ENCODE results near the gene SYNM.

DNA sequence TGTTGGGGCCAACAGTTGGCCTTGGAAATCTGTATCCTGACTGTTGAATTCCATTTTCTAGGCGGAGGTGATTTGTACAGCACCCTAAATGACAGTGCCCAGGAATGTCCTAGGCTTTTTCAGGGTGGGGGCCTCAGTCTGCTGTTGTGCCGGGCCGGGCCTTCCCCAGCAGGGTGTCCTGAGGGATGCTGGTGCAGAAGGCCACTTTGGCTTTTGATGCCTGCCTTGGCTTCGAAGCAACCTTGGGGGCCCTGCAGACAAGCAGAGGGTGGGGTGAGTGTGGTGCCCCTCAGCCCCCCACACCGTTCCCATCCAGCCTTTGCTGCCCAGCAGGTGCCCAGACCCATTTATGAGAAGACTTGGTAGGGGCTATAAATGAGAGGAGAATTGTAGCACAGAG, 33.0 kb downstream of the SYNM start:
- TF ChIP-seq, protein P1, sequence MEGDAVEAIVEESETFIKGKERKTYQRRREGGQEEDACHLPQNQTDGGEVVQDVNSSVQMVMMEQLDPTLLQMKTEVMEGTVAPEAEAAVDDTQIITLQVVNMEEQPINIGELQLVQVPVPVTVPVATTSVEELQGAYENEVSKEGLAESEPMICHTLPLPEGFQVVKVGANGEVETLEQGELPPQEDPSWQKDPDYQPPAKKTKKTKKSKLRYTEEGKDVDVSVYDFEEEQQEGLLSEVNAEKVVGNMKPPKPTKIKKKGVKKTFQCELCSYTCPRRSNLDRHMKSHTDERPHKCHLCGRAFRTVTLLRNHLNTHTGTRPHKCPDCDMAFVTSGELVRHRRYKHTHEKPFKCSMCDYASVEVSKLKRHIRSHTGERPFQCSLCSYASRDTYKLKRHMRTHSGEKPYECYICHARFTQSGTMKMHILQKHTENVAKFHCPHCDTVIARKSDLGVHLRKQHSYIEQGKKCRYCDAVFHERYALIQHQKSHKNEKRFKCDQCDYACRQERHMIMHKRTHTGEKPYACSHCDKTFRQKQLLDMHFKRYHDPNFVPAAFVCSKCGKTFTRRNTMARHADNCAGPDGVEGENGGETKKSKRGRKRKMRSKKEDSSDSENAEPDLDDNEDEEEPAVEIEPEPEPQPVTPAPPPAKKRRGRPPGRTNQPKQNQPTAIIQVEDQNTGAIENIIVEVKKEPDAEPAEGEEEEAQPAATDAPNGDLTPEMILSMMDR (IDR thresholded peaks at IDR 0.05 in 2 of 3, conservative IDR thresholded peaks at IDR 0.05 in 1 of 3; ENCODE audit: borderline replicate concordance in 1 of 3, insufficient read depth in 1 of 3, low read depth in 2 of 3, low read length in 2 of 3), result no peak
- TF ChIP-seq MAX (IDR thresholded peaks at IDR 0.05), result no peak
- TF ChIP-seq SIN3A (IDR thresholded peaks at IDR 0.05; ENCODE audit: low read depth), result no peak
- TF ChIP-seq POLR2A (IDR thresholded peaks at IDR 0.05; ENCODE audit: borderline replicate concordance, extremely low read depth, insufficient read depth, insufficient read length), result no peak
- no peak for TF ChIP-seq ZFX (IDR thresholded peaks at IDR 0.05)
- TF ChIP-seq, protein P2, sequence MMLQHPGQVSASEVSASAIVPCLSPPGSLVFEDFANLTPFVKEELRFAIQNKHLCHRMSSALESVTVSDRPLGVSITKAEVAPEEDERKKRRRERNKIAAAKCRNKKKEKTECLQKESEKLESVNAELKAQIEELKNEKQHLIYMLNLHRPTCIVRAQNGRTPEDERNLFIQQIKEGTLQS (IDR thresholded peaks at IDR 0.05), result no peak
- no peak for TF ChIP-seq ELF1 (IDR thresholded peaks at IDR 0.05; ENCODE audit: borderline replicate concordance, low read depth)
- no peak for TF ChIP-seq YY1 (IDR thresholded peaks at IDR 0.05; ENCODE audit: extremely low read depth, insufficient replicate concordance, low read depth, low read length)
- no peak for TF ChIP-seq EZH2 (IDR thresholded peaks at IDR 0.05)
- TF ChIP-seq, protein P3, sequence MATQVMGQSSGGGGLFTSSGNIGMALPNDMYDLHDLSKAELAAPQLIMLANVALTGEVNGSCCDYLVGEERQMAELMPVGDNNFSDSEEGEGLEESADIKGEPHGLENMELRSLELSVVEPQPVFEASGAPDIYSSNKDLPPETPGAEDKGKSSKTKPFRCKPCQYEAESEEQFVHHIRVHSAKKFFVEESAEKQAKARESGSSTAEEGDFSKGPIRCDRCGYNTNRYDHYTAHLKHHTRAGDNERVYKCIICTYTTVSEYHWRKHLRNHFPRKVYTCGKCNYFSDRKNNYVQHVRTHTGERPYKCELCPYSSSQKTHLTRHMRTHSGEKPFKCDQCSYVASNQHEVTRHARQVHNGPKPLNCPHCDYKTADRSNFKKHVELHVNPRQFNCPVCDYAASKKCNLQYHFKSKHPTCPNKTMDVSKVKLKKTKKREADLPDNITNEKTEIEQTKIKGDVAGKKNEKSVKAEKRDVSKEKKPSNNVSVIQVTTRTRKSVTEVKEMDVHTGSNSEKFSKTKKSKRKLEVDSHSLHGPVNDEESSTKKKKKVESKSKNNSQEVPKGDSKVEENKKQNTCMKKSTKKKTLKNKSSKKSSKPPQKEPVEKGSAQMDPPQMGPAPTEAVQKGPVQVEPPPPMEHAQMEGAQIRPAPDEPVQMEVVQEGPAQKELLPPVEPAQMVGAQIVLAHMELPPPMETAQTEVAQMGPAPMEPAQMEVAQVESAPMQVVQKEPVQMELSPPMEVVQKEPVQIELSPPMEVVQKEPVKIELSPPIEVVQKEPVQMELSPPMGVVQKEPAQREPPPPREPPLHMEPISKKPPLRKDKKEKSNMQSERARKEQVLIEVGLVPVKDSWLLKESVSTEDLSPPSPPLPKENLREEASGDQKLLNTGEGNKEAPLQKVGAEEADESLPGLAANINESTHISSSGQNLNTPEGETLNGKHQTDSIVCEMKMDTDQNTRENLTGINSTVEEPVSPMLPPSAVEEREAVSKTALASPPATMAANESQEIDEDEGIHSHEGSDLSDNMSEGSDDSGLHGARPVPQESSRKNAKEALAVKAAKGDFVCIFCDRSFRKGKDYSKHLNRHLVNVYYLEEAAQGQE (IDR thresholded peaks at IDR 0.05; ENCODE audit: low read depth), result no peak
- TF ChIP-seq POLR2AphosphoS5 (IDR thresholded peaks at IDR 0.05; ENCODE audit: low read depth, low read length), result no peak
- no peak for TF ChIP-seq CEBPB (IDR thresholded peaks at IDR 0.05; ENCODE audit: low read depth)
- no peak for TF ChIP-seq TCF7L2 (IDR thresholded peaks at IDR 0.05; ENCODE audit: borderline replicate concordance, extremely low read depth, insufficient read depth, insufficient read length)
- no peak for TF ChIP-seq EZH2phosphoT487 (IDR thresholded peaks at IDR 0.05; ENCODE audit: borderline replicate concordance)

Data from HCT116 (cell line).